Fibroblast of peridontal ligament (primary cell): ENCODE data around the gene COL9A3.
A peak's percentile ranks its signal among the peaks of the same experiment; 100 is the strongest.

Experiments used
- DNase-seq: peaks from one replicate; pipeline ENCODE4 v3.0.0-alpha.2; 2010; ENCODE audit errors: extremely low read depth

COL9A3 gene

DNA sequence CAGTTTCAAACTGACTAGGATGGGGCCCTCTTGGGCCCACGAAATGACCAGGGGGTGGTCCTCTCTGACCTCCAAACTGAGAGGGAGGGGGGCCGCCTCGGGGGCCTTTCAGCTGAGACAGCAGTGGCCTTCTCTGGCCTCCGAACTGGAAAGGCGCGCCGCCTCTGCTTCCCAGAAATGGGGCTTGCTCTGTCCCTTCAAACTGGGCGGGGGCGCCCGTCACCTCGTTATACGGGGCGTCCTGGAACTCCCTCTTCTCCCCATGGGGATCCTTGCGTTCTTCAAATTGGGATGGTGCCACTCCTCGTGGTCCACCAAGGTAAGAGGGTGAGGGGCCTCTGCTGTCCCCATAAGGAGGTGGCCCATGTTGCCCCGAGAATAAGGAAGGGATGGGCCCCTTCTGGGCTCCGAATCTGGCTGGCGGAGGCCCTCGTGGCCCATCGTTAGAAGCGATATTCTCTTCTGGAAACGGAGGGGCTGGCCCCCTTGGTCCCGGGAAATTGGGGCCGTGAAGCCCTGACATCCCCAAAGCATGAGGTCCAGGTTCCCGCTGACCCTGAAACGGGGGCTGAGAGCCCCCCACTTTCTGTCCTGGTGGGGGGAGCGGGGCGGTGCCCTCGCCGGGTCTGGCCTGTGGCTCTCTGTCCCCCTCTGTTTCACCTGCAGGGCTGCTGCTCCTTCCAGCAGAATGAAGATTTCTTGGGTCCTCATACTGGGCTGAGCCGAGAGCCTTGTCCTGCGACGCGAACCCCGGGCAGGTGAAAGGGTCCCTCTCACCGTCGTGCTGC is 63.5 kb downstream of the COL9A3 start:
- DNase-seq, result no peak

DNA sequence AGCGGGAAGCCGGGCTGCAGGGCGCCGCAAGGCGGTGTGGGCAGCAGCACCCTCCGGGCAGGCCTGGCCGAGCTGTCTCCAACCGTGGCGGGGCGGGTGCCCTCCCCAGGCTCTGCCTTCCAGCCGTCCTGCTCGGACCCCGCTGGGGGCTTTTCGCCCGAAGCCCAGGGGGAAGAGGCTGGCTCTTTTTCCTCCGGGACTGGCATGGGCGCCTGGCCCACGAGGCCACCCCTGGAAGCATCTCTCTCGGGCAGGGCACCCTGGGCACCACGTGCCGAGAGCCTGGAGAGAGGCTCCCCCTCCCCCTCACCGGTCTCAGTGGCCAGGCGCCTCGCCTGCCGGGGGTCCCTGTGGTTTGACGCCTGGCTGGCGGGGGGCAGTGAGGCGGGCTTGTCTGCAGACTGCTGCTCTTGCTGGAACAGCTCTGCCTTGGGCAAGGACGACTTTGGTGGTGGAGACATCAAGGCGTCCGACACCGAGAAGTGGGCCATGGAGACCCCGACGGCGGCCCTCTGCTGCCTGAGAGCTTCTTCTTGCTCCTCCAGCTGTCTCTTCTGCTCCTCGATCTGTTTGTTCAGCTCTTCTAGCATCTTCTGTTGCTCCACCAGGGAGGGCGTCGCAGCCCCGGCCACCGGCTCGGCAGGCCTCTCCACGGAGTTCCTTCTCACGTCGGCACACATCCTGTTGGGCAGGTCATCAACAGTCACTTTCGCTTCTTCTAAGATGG is 64.2 kb downstream of the COL9A3 start:
- no peak for DNase-seq

DNA sequence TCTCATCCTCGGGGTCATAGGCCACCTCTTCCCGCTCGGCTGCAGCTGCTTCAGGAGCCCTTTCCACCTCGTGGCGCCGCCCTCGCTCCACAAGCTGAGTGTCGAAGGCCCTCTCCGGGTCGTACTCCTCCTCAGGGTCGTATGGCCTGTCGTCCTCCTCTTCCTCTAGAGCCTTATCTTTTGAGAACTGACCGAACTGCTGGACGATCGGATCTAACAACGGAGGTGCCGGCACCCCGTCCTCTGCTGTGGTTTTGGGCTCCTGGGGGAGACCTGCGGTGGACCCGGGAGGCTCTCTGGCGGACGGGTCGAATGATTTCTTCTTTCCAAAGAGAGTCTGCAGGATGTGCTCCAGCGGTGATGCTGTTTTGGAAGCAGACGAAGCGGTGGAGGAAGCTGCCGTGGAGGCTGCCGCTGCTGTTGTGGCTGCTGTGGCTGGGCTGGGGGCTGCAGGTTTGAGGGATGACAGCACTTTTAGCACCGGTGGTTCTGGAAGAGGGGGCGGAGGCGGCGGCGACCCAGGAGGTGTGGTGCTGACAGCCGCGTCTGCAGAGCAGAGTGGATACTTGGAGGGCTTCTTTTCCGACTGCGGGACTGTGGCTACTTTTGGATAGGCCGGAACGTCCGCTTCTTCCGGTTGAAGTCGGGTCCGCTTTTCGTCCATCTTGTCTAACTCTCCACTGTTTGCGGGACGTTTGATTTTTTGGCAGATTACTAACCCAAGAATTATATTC is 65.0 kb downstream of the COL9A3 start:
- DNase-seq, result no peak

DNA sequence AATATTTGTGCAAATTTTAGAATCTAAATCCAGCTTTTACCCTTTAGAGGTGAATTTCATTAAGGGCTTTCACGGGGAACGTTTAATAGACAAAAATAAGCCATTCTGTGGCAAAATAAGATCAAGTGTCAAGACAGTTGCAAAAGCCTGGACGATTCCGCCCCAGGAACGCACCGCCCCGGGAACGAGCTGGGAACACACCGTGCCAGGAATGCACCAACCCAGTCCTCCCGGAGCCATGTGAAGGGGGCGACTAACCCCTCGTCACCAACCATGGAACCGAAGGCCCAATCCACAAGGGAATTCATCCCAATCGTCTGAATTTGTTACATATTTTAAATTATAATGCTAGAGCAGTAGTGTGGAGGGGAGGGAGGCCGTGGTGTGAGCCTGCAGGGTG is 65.6 kb downstream of the COL9A3 start:
- DNase-seq, result no peak

DNA sequence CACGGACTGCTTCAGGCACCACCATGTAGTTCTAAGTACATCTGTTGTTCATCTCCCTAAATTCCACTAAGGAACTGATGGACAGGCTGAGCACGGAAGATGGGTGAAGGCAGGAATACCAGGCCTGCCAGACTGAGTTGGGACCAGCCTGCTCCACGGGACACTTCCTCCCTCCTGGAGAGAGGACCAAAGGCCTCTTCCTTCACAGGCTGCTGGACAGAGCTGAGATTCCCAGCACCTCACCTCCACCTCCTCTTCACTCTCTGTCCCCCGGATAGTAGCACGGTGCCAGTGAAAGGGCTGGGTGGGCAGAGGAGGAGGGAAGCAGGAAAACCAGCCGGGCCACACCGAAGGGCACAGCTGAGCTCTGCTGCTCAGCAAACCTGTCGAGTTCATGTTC is 67.7 kb downstream of the COL9A3 start:
- no peak for DNase-seq

DNA sequence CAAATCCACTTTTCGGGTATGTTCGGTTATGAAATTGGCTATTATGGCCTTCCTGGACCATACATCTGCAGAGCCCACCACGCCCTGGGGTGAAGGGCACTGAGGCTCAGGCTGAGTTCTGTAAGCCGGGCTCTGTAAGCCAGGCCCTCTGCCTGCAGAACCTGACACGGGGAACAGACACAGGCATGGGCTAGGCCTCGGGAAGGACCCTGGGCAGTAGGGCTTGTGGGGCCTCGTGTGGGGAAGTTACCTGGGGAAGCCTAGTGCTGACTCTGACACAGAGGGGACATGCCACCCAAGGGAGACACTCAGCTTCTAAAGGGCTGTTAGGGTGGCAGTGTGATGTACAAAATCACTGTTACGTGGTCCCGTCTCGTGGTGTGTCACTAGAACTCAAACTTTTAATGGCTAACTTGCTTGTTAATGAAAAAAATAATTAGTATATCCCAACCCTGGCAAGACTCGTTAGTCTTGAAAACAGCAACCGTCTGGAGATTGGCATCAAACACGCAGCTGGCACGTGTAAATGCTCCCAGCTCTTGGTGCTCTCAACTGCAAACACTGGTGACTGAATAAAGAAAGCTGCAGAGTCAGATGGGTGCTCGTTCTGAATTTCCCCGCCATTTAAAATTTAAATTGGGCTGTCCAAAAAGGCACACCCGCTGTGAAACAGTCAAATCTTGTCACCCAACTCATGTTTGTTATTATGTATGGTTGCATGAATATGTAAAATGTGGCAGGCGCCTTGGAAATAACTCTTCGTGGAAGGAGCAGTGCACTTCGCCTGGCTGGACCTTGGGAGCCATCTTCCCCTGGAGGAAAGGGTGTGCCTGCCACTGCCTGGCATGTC is 68.4 kb downstream of the COL9A3 start:
- no peak for DNase-seq

DNA sequence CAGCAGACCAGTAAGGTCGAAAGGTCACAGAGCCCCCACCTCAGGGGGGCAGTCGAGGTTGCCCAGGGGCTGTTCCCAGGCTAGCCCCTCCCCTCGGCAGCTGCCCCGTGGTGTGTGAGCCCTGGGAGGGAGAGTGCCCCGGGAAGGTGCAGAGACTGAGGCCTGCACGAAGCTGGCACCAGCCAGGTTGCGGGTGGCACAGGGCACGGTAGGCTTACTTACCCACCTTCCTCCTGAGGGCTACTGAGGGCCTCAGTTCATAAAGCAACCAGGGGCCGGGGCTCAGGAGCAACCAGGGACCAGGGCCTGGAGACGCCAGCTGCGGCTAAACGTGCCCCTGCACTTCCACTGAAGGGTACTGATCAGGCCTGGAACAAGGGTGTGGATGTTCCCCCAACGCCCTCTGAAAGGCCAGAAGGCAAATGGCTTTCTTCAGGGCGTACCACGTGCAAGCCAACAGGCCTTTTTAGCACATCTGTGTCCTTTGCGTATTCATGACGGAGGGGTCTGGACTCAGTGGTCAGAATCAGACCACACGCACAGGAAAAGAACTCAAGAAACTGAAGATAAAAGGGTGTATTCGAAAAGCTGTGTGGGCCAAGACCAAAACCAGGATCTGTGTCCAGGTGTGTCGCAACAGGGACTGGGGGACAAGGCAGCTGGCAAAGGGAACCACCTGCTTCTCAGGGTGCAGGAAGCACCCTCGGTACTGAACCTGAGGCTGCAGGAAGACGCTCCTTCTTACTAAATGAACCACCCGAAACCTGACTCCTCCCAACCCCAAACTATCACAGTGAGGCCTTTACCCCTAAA is 69.3 kb downstream of the COL9A3 start:
- no peak for DNase-seq

DNA sequence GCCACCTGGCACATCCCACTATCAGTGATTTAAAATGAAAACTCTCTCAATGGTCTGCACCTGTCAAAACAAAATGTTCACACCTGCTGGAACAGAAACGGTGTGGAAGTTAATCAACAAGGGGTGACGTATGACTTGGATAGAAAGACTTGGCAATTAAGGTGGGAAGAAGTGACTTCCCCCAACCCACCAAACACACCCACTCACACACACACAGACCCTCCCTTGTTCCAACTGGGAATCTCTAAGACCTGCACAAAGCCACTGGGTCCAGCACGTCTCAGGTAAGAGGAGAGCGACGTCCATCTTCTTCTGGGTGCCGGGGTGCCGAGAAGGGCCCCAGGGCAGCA is 69.8 kb downstream of the COL9A3 start:
- DNase-seq, result no peak

DNA sequence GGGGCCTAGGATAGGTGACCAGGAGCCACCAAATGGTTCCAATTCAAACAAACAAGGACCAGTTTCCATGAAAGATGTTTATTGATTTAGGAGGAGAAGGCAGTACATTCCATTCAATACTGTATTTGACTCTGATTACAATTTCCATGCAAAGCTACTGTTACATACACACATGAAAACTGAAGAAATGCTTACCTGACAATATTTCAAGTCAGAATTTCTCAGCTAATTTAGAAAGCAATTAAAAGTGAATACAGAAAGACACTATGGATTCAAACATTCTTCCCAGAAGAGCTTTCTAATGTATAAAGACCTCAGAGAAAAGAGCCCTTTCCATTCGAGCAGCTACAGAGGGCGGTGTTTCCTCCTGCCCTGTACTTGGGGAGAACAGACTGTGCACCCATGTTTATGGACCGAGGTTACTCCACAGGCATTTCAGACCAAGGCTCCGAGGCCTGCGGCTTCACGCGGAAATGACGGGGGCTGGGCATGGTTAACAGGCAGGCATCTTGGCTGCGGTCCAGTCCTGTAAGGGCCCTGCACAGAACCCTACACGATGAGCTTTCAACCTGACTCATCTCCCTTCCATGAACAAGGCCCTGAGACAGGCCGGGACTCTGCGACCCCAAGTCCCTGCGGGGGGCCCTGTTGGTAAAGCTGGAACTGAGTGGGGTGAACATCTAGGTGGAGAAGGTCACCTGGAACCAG is 70.5 kb downstream of the COL9A3 start:
- DNase-seq, result peak; percentile 87

DNA sequence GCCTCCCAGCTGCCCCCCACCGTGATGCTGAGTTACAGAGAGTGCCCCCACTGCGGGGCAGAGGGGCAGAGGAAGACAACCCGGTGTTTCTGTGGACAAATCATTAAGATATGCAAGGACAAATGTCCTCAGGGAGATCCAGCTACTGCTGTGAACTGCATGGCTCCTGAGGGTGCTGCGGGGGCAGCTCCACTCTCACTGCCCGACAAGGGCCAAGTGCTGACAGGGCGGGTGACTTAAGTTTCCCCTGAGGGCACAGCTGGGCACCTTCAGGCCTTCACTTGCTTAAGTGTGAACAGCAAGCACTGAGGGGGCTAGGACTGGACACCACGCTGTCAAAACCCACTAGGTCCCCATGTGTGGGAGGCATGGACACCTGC is 71.0 kb downstream of the COL9A3 start:
- no peak for DNase-seq

DNA sequence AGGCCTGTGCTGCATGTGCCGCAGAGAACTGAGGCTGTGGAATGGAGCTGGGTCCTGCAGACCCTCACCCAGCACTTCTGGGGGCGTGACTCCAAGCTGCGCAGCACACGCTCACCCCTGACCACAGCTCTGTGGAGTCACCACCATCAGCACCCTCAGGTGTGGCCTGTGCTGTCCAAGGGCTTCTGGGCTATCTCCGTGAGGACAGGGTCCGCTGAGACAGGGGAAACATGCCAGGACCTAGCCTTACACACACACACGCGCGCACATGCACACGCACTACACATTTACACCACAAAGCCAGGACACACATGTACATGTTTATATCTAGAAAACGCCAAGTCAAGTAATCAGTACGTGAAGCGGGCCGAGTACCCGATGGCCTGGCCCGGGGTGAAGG is 71.6 kb downstream of the COL9A3 start:
- no peak for DNase-seq

DNA sequence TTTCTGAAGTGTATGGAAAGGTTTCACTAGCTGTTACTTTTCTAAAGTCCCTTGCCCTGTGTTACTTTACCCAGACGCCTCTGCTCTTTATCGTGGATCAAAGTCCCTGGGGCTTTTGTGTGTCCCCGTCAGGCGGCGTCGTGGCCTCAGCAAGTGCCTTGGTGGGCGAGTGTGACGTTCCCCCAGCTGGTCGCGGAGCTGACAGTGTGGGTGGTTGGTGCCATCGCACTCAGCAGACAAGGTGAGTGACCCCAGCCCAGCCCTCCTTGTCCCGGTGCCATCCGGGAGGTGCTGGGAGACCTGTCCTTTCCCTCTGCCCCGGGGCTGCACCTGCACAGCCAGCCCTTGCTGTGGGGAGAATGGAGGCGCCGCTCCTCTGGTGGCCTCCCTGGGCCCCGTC is 72.1 kb downstream of the COL9A3 start:
- DNase-seq, result no peak

DNA sequence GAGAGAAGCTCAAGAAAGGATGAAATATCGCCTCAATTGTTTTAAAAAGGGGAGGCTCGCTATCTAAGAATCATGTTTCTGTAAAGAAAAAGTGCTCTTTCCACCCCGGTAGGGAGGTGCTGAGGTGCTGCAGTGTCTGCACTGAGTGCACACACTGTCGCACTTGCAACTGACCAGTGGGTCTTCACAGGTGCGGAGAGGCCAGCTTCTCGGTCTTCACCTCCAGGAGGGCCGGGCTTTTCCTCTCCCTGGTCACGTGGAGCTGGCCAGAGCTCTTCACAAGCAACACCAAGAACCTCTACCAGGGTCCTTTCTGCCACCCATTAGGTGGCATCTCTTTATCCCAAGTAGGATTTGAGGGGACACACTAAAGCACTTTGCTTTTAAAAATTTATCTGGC is 72.6 kb downstream of the COL9A3 start:
- no peak for DNase-seq

DNA sequence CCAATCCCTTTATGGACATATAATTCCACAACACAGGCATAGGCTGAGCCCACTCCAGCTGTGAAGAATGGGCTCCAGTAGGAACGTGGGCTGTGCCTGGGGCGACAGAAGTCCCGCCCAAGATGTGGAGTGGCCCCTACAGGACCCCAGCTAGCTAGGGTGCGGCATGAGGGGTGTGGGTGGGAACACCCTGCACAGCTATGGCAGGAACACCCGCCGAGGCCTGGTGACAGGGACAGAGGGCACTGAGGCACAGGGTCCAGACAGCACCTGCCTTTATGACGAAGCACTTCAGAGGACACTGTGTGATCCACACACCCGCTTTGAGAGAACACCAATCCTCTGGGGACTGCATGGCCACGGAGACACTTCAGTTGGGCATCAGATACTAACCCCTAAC is 73.0 kb downstream of the COL9A3 start:
- DNase-seq, result no peak

DNA sequence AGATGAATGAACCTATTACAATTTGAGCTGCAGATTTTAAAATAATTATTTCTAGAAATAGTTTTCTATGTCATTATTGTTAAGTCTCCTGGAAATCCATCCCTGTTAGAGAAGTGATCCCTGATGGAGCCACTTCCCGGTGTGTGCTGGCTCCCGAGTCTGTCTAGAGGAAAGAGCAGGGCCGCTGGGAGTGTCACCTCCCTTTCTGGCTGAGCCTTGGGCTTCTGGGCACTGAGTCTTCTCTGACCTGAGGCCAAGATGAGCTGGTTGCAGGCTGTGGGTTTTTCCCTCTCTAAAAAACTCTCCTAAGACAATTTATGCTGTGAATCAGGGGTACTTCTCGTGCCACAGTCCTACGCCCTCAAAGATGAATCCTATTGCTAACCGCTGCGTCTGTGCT is 73.6 kb downstream of the COL9A3 start:
- no peak for DNase-seq
